Measurements from ENCODE around the gene CROT. TPM values are rescaled to one million over a fixed set of nuclear protein-coding genes. Genes with fewer than 3 reads are reported as not detected.

The CROT gene
- total RNA-seq, 1 donor from 2014 or later: 53.4 TPM

DNA sequence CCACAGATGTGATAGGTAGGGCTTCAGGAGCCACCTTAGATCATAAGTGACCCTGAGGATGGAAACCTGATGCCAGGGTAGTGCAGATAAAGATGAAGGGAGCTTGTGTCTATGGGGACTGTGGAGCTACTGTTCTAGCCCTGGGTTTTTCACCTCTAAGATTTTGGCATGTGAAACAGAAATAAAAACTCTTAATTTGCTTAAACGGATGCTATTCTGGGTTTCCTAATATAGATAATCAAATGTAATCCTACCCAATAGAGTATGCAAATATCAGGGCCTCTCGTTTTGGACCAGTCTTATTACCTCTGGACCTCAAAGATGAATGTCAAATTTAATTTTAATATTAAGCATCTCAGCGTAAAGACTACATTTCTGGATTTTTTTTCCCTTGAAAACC lies 80.7 kb downstream of the CROT start:
- no peak for TF ChIP-seq EZH2phosphoT487 (IDR thresholded peaks at IDR 0.05)
- TF ChIP-seq, protein P1, sequence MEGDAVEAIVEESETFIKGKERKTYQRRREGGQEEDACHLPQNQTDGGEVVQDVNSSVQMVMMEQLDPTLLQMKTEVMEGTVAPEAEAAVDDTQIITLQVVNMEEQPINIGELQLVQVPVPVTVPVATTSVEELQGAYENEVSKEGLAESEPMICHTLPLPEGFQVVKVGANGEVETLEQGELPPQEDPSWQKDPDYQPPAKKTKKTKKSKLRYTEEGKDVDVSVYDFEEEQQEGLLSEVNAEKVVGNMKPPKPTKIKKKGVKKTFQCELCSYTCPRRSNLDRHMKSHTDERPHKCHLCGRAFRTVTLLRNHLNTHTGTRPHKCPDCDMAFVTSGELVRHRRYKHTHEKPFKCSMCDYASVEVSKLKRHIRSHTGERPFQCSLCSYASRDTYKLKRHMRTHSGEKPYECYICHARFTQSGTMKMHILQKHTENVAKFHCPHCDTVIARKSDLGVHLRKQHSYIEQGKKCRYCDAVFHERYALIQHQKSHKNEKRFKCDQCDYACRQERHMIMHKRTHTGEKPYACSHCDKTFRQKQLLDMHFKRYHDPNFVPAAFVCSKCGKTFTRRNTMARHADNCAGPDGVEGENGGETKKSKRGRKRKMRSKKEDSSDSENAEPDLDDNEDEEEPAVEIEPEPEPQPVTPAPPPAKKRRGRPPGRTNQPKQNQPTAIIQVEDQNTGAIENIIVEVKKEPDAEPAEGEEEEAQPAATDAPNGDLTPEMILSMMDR (IDR thresholded peaks at IDR 0.05): no peak
- TF ChIP-seq EZH2 (IDR thresholded peaks at IDR 0.05): no peak
- no peaks in the 10 kb centered on the region for H3K4me1 Mint-ChIP-seq

DNA sequence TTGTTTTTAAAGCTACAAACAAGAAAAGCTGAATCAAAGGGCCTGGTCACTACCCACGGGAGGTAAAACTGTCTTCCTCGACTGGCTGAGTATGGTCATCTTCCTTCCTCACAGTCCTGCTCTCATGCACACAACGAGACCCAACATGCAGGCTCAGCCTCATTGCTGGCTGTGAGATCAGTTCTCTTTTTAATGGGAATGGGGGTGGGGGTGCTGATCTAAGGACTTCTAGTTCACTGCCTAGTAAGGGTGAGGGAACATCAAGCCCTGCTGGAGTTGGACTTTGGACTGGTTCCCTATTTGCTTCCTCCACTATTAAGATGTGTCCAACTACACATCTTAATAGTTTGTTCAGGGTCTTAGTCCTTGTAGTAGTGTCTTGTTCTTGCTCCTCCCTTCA lies 81.8 kb downstream of the CROT start:
- Mint-ChIP-seq H3K4me1 (no peaks in the 10 kb centered on the region), H3K36me3 (peaks cover 2% of the 10 kb centered on the region), H3K27ac (no peak overlapping the region), H3K4me3 (no peak overlapping the region), H3K27me3 (ENCODE audit: insufficient read depth, low read depth) (no peaks in the 10 kb centered on the region), H3K9me3 (no peaks in the 10 kb centered on the region)
- no peaks in the 10 kb centered on the region for H3K36me3 ChIP-seq
- H3K27ac ChIP-seq: no peak overlapping the region
- H3K9me3 ChIP-seq (ENCODE audit: low read depth): no peaks in the 10 kb centered on the region
- H2AFZ ChIP-seq (replicated peaks): no peak overlapping the region
- no peak overlapping the region for H3K4me2 ChIP-seq
- no peak overlapping the region for H3K4me3 ChIP-seq
- TF ChIP-seq, protein P1 (IDR thresholded peaks at IDR 0.05): no peak
- no peak for TF ChIP-seq EZH2phosphoT487 (IDR thresholded peaks at IDR 0.05)
- TF ChIP-seq EZH2 (IDR thresholded peaks at IDR 0.05): no peak
- no peaks in the 10 kb centered on the region for H3K27me3 ChIP-seq
- no peaks in the 10 kb centered on the region for H3F3A ChIP-seq (ENCODE audit: low read depth)
- no peaks in the 10 kb centered on the region for H3K4me1 ChIP-seq
- no peak for DNase-seq (ENCODE audit: low spot score)
- no peak overlapping the region for H3K9ac ChIP-seq
- H3K79me2 ChIP-seq (ENCODE audit: low read depth): no peaks in the 10 kb centered on the region
- H4K20me1 ChIP-seq (ENCODE audit: low read depth): no peaks in the 10 kb centered on the region

More for the DNA sequence above, 80.7 kb downstream of the CROT start:
- Histone ChIP-seq H3K79me2 (ENCODE audit: low read depth) (no peaks in the 10 kb centered on the region), H3K4me1 (no peaks in the 10 kb centered on the region), H3K9me3 (ENCODE audit: low read depth) (no peaks in the 10 kb centered on the region), H3K27me3 (no peaks in the 10 kb centered on the region), H3K4me3 (no peak overlapping the region), H3K4me2 (no peak overlapping the region), H3F3A (ENCODE audit: low read depth) (no peaks in the 10 kb centered on the region), H3K9ac (no peak overlapping the region), H3K27ac (no peak overlapping the region), H2AFZ (replicated peaks) (no peak overlapping the region), H3K36me3 (no peaks in the 10 kb centered on the region), H4K20me1 (ENCODE audit: low read depth) (no peaks in the 10 kb centered on the region)
- Mint-ChIP-seq H3K4me3 (no peak overlapping the region), H3K9me3 (no peaks in the 10 kb centered on the region), H3K36me3 (no peaks in the 10 kb centered on the region), H3K27ac (no peak overlapping the region), H3K27me3 (ENCODE audit: insufficient read depth, low read depth) (no peaks in the 10 kb centered on the region)
- no peak for DNase-seq (ENCODE audit: low spot score)

DNA sequence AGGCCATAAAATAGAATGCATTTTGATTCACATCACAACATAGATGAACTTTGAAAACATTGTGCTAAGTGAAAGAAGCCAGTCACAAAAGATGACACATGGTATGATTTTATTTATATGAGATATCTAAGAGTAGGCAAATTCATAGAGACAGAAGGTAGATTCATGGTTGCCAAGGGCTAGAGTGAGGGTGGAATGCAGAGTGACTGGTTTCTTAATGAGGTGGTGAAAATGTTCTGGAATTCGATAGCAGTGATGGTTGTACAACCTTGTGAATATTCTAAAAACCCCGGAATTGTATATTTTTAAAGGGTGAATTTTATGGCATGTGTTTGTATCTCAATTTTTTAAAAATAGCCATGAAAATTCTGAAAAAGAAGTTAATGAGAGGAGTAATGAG lies 87.1 kb downstream of the CROT start:
- H3K9ac ChIP-seq: no peak overlapping the region
- H3K27me3 ChIP-seq: no peaks in the 10 kb centered on the region
- H2AFZ ChIP-seq (replicated peaks): no peak overlapping the region
- peaks cover 2% of the 10 kb centered on the region for H3K36me3 Mint-ChIP-seq
- no peak for DNase-seq (ENCODE audit: low spot score)
- no peaks in the 10 kb centered on the region for H3K9me3 Mint-ChIP-seq
- H3K4me1 ChIP-seq: no peaks in the 10 kb centered on the region
- no peak overlapping the region for H3K4me3 Mint-ChIP-seq
- no peaks in the 10 kb centered on the region for H3K4me1 Mint-ChIP-seq
- H3K27me3 Mint-ChIP-seq (ENCODE audit: insufficient read depth, low read depth): peaks cover 3% of the 10 kb centered on the region
- TF ChIP-seq EZH2phosphoT487 (IDR thresholded peaks at IDR 0.05) (no peak), EZH2 (IDR thresholded peaks at IDR 0.05) (no peak)
- TF ChIP-seq, protein P1 (IDR thresholded peaks at IDR 0.05): no peak
- H4K20me1 ChIP-seq (ENCODE audit: low read depth): no peaks in the 10 kb centered on the region
- no peak overlapping the region for H3K27ac ChIP-seq
- H3K4me2 ChIP-seq: no peak overlapping the region
- no peaks in the 10 kb centered on the region for H3K9me3 ChIP-seq (ENCODE audit: low read depth)
- no peak overlapping the region for H3K4me3 ChIP-seq
- H3K27ac Mint-ChIP-seq: no peak overlapping the region
- H3K36me3 ChIP-seq: no peaks in the 10 kb centered on the region
- H3K79me2 ChIP-seq (ENCODE audit: low read depth): no peaks in the 10 kb centered on the region
- no peaks in the 10 kb centered on the region for H3F3A ChIP-seq (ENCODE audit: low read depth)

All from neural progenitor cell (in vitro differentiated cells).